ENCODE results near the gene GSDME. TPM values are rescaled to one million over a fixed set of nuclear protein-coding genes. Genes with fewer than 3 reads are reported as not detected.

Gene GSDME
- total RNA-seq, 1 donor from 2014 or later: 23.6 TPM

GRCh38 chr7:24652251-24652939 is 104.9 kb downstream of the GSDME start:
- Mint-ChIP-seq H3K4me3 (ENCODE audit: unreplicated experiment) (no peak overlapping the region), H3K4me1 (ENCODE audit: low read depth) (no peaks in the 10 kb centered on the region), H3K27ac (ENCODE audit: unreplicated experiment) (no peak overlapping the region), H3K9me3 (ENCODE audit: low read depth) (no peaks in the 10 kb centered on the region), H3K36me3 (ENCODE audit: low read depth) (no peaks in the 10 kb centered on the region), H3K27me3 (ENCODE audit: low read depth) (no peaks in the 10 kb centered on the region)
- DNase-seq (ENCODE audit: low spot score): no peak
- TF ChIP-seq, protein P1, sequence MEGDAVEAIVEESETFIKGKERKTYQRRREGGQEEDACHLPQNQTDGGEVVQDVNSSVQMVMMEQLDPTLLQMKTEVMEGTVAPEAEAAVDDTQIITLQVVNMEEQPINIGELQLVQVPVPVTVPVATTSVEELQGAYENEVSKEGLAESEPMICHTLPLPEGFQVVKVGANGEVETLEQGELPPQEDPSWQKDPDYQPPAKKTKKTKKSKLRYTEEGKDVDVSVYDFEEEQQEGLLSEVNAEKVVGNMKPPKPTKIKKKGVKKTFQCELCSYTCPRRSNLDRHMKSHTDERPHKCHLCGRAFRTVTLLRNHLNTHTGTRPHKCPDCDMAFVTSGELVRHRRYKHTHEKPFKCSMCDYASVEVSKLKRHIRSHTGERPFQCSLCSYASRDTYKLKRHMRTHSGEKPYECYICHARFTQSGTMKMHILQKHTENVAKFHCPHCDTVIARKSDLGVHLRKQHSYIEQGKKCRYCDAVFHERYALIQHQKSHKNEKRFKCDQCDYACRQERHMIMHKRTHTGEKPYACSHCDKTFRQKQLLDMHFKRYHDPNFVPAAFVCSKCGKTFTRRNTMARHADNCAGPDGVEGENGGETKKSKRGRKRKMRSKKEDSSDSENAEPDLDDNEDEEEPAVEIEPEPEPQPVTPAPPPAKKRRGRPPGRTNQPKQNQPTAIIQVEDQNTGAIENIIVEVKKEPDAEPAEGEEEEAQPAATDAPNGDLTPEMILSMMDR (IDR thresholded peaks at IDR 0.05): no peak

Other genes starting within 250 kb of the GSDME start
- gene PALS2, start 184.0 kb downstream of the GSDME start, total RNA-seq: 20.3 to 30.4 TPM (median 20.8 TPM) in 3 replicates
- gene OSBPL3, start 222.7 kb upstream of the GSDME start, total RNA-seq: 5.7 to 10.6 TPM (median 7.6 TPM) in 3 replicates